Measurements from ENCODE around the gene CLEC7A. TPM values are rescaled to one million over a fixed set of nuclear protein-coding genes. Genes with fewer than 3 reads are reported as not detected.

Gene CLEC7A
- total RNA-seq, 1 experiment from 2014 or later = not detected

- H2BK12ac ChIP-seq (ENCODE audit: insufficient read length, low read depth, low read length) = no peak overlapping the region
- H3K36me3 Mint-ChIP-seq (ENCODE audit: insufficient read depth in 1 of 3, low read depth in 3 of 3) = no peaks in the 10 kb centered on the region; a peak in 1 of 7 replicates
- H4K8ac ChIP-seq (replicated peaks; ENCODE audit: insufficient read length, low read depth, low read length) = no peak overlapping the region
- no peak overlapping the region for H2BK5ac ChIP-seq (ENCODE audit: insufficient read length, low read length)
- H3K9me3 ChIP-seq (ENCODE audit: control insufficient read depth, low read depth, low read length) = no peaks in the 10 kb centered on the region
- no peak overlapping the region for H3K14ac ChIP-seq (ENCODE audit: insufficient read depth, low read length)
- H2BK120ac ChIP-seq (ENCODE audit: low read depth, low read length, poor library complexity, severe bottlenecking) = no peak overlapping the region
- no peaks in the 10 kb centered on the region for H3K4me1 ChIP-seq (ENCODE audit: insufficient read depth, low read length)
- no peaks in the 10 kb centered on the region for H3K23me2 ChIP-seq (ENCODE audit: insufficient read length, low read depth, low read length, poor library complexity, severe bottlenecking)
- H3K9ac ChIP-seq (ENCODE audit: extremely low read depth, insufficient read length, low read length) = no peak overlapping the region
- no peak overlapping the region for H2AFZ ChIP-seq (ENCODE audit: low read length)
- no peak overlapping the region for H2BK15ac ChIP-seq (ENCODE audit: low read depth, low read length)
- H3K27me3 ChIP-seq (ENCODE audit: insufficient read depth, low read length) = no peaks in the 10 kb centered on the region
- TF ChIP-seq CTCF (conservative IDR thresholded peaks at IDR 0.05) = no peak
- no peak overlapping the region for H2BK20ac ChIP-seq (ENCODE audit: low read depth, low read length, poor library complexity, severe bottlenecking)
- H3K23ac ChIP-seq (ENCODE audit: insufficient read length, low read depth, low read length) = no peak overlapping the region
- no peak for DNase-seq
- H4K20me1 ChIP-seq (ENCODE audit: control insufficient read depth, insufficient read depth, insufficient read length) = no peaks in the 10 kb centered on the region
- no peak overlapping the region for H4K91ac ChIP-seq (ENCODE audit: insufficient read length, low read depth, low read length)
- no peak overlapping the region for H3K18ac ChIP-seq (ENCODE audit: insufficient read length, low read depth, low read length)
- no CpG with 5 or more reads among the region's 3 CpGs for WGBS (ENCODE audit: extremely low coverage, insufficient read length, low lambda C conversion rate)
- H3K79me2 ChIP-seq (ENCODE audit: insufficient read depth, low read length) = no peaks in the 10 kb centered on the region
- no peak overlapping the region for H3T11ph ChIP-seq (ENCODE audit: low read length)
- no peaks in the 10 kb centered on the region for H3K79me1 ChIP-seq (ENCODE audit: insufficient read depth, low read depth, low read length, poor library complexity, severe bottlenecking)
- no peak overlapping the region for H3K4me2 ChIP-seq (ENCODE audit: insufficient read depth, insufficient read length, low read length)
- H3K56ac ChIP-seq (ENCODE audit: insufficient read length, low read depth, low read length) = no peak overlapping the region
- no peak overlapping the region for H3K4me3 Mint-ChIP-seq
- H3K27me3 Mint-ChIP-seq (ENCODE audit: low read depth) = no peaks in the 10 kb centered on the region
- H3K27ac ChIP-seq (ENCODE audit: insufficient read length, low read depth, low read length) = no peak overlapping the region
- no peak overlapping the region for H3K27ac Mint-ChIP-seq
- no peak overlapping the region for H3K4ac ChIP-seq (ENCODE audit: low read depth, low read length)
- H3K9me3 Mint-ChIP-seq = no peaks in the 10 kb centered on the region
- H4K5ac ChIP-seq (ENCODE audit: insufficient read length, low read depth, low read length) = no peak overlapping the region
- no peaks in the 10 kb centered on the region for H3K4me1 Mint-ChIP-seq
- H2AK5ac ChIP-seq (ENCODE audit: insufficient read length, low read length) = no peak overlapping the region
Observed at GRCh38 chr12:10169104-10169503, 39.1 kb upstream of the CLEC7A start.
